T-helper 22 cell (primary cell): ENCODE data around the gene ADCY6.
A peak's percentile ranks its signal among the peaks of the same experiment; 100 is the strongest.

Experiments used
- DNase-seq: peaks from one replicate; pipeline ENCODE4 v3.0.0-alpha.2; 2020; ENCODE audit warnings: low read depth

Gene ADCY6

GRCh38 chr12:48815126-48816110 lies 26.5 kb upstream of the ADCY6 start:
- DNase-seq: no peak

GRCh38 chr12:48814262-48815125 lies 25.6 kb upstream of the ADCY6 start:
- DNase-seq: peak; percentile 48

- no peak for DNase-seq
Measured at GRCh38 chr12:48813465-48814261, 24.8 kb upstream of the ADCY6 start.

GRCh38 chr12:48812389-48812788 lies 23.5 kb upstream of the ADCY6 start:
- no peak for DNase-seq

GRCh38 chr12:48811437-48812090 lies 22.7 kb upstream of the ADCY6 start:
- no peak for DNase-seq

GRCh38 chr12:48810903-48811431 lies 22.1 kb upstream of the ADCY6 start:
- no peak for DNase-seq

GRCh38 chr12:48807981-48808380 lies 19.1 kb upstream of the ADCY6 start:
- DNase-seq: no peak

- DNase-seq: no peak
Measured at GRCh38 chr12:48803675-48804074, 14.8 kb upstream of the ADCY6 start.

GRCh38 chr12:48800971-48801370 lies 12.1 kb upstream of the ADCY6 start:
- DNase-seq: no peak

GRCh38 chr12:48800457-48800856 lies 11.6 kb upstream of the ADCY6 start:
- DNase-seq: no peak

- DNase-seq: no peak
Measured at GRCh38 chr12:48796976-48797375, 8.1 kb upstream of the ADCY6 start.

- no peak for DNase-seq
Measured at GRCh38 chr12:48795550-48796455, 6.9 kb upstream of the ADCY6 start.

- no peak for DNase-seq
Measured at GRCh38 chr12:48794870-48795269, 6.0 kb upstream of the ADCY6 start.

GRCh38 chr12:48793696-48794095 lies 4.8 kb upstream of the ADCY6 start:
- no peak for DNase-seq

GRCh38 chr12:48789858-48790326 lies 1.0 kb upstream of the ADCY6 start:
- DNase-seq: no peak

- no peak for DNase-seq
Measured at GRCh38 chr12:48788524-48788853, 400 bp downstream of the ADCY6 start.

- DNase-seq: no peak
Measured at GRCh38 chr12:48787791-48788523, 932 bp downstream of the ADCY6 start.

GRCh38 chr12:48786591-48787544 lies 2.0 kb downstream of the ADCY6 start:
- DNase-seq: no peak
